ENCODE results near the gene NEDD4L.

Gene NEDD4L

DNA sequence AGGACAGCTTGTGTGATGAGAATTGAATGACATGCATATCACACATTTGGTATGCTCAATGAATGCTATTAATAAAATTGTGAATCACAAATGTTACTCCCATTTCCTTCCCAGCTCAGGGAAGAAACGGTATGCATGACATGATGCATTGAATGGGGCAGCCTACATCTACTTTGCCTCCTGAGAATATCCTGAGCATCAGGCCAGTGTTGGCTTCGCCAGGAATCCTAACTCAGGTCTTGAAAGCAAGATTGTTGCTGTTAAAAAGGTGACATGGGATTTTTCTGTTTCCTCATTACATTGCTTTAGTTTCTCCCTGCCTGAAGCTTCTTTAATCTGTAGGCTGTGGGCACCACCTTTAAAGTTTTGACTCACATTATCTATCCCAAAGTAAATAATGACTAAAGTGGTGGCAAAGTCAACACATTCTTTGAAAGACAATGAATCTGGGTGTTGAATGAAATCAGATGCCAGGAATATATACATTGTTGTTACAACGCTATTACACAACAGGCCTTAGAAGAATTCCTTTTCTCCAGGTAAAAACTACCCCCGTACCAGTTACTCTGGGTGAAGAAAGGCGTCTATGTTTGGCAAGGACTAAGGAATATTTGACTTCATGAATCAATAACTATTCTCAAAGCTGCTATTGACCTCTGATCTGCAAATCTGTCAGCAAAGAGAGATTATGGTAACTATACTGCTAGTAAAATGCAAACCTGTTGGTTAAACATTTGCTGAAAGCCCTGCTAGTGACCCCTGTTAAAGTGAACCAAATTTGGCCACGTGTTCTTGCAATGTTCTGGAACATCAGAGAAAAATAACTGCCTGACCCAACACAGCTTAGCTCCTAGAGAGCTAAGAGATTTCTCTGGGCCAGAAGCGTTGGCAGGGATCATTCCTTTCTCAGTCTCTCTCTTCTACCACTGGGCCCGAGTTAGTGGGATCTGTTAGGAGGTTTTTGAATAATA, 30.5 kb upstream of the NEDD4L start:
- H3K27me3 Mint-ChIP-seq (ENCODE audit: low read depth, poor library complexity), result peaks cover under 1% of the 10 kb centered on the region
- no peak overlapping the region for H3K4me3 Mint-ChIP-seq
- no peak overlapping the region for H3K27ac Mint-ChIP-seq
- peaks cover 7% of the 10 kb centered on the region for H3K36me3 Mint-ChIP-seq (ENCODE audit: low read depth)
- no peak for DNase-seq
- peaks cover 9% of the 10 kb centered on the region for H3K4me1 Mint-ChIP-seq
- TF ChIP-seq CTCF (IDR thresholded peaks at IDR 0.05), result no peak
- H3K9me3 Mint-ChIP-seq, result peaks cover 26% of the 10 kb centered on the region

GRCh38 chr18:58015065-58015780, 28.8 kb upstream of the NEDD4L start:
- peaks cover 26% of the 10 kb centered on the region for H3K9me3 Mint-ChIP-seq
- TF ChIP-seq CTCF (IDR thresholded peaks at IDR 0.05), result no peak
- peaks cover 7% of the 10 kb centered on the region for H3K36me3 Mint-ChIP-seq (ENCODE audit: low read depth)
- no peak overlapping the region for H3K27ac Mint-ChIP-seq
- H3K27me3 Mint-ChIP-seq (ENCODE audit: low read depth, poor library complexity), result peaks cover 4% of the 10 kb centered on the region
- no peak for DNase-seq
- H3K4me1 Mint-ChIP-seq, result no peaks in the 10 kb centered on the region
- no peak overlapping the region for H3K4me3 Mint-ChIP-seq

DNA sequence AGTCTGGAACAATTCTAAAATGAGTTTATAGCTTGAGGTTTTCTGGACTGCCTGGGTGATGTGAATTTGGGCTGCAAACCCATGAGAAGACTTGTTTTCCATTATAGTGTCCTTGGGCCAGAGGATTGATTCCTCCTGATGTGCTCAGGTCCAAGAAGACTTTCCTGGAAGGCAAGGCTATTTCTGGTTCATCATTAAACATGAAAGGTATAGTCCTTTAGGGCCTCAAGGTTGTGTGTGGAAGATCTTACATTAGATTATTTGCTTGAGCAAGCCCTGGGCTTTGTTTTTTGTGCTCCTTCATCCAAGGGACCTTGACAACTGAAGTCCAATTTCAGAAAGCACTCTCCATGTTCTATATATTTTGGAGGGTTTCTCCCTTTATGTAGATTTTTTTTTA, 26.8 kb upstream of the NEDD4L start:
- no peak overlapping the region for H3K27ac Mint-ChIP-seq
- H3K27me3 Mint-ChIP-seq (ENCODE audit: low read depth, poor library complexity), result peaks cover 4% of the 10 kb centered on the region
- no peak for TF ChIP-seq CTCF (IDR thresholded peaks at IDR 0.05)
- H3K4me3 Mint-ChIP-seq, result no peak overlapping the region
- DNase-seq, result no peak
- H3K4me1 Mint-ChIP-seq, result no peaks in the 10 kb centered on the region
- peaks cover 7% of the 10 kb centered on the region for H3K36me3 Mint-ChIP-seq (ENCODE audit: low read depth)
- H3K9me3 Mint-ChIP-seq, result peaks cover 26% of the 10 kb centered on the region

DNA sequence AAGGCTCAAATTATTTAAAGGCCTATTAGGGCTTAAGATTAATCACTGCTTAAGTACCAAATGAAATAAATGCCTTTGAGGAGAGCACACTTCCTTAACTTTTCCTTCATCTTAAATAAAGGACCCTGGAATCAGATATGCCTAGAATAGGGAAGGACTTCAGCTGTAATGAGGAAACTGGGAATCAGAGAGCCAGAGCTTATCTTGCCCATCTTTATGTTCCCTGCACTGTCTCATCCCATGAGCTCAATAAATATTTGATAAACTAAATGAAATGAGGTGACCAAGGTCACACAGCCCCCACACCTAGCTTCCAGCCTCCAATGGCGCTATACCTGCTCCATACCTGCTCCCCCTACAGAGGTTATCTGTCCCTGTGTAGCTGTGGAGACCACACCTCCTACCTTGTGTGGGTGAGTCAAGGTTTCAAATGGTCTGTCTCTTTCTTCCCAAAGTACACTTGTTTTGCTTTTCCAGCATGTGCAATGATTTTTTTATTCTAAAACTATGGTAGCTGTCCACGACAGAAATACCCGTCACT, 23.4 kb upstream of the NEDD4L start:
- Mint-ChIP-seq H3K9me3 (peaks cover 20% of the 10 kb centered on the region), H3K36me3 (ENCODE audit: low read depth) (peaks cover 7% of the 10 kb centered on the region), H3K4me1 (no peaks in the 10 kb centered on the region), H3K27ac (no peak overlapping the region), H3K27me3 (ENCODE audit: low read depth, poor library complexity) (peaks cover 4% of the 10 kb centered on the region), H3K4me3 (no peak overlapping the region)
- TF ChIP-seq CTCF (IDR thresholded peaks at IDR 0.05), result no peak
- no peak for DNase-seq

DNA sequence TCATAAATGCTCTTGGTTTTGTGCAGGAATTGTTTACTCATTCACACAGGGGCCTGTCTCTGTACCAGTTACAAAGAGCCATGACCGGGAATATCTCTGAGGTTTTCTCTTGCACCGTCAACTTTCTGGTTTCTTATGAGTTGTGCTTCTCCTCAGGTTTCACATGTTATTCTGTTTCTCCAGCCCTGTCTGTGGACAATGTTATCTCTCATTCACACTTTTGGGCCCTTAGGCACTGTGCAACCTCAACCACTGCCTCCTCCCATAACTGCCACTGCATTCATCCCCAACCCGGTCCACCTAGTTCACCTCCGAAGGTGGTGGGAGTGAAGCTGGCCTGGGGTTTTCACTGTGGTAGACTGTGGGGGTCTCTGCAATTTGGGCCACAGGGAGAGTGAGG, 22.5 kb upstream of the NEDD4L start:
- Mint-ChIP-seq H3K4me3 (no peak overlapping the region), H3K4me1 (no peaks in the 10 kb centered on the region), H3K9me3 (peaks cover 11% of the 10 kb centered on the region), H3K27ac (peak overlapping the region; percentile 13), H3K27me3 (ENCODE audit: low read depth, poor library complexity) (peaks cover 4% of the 10 kb centered on the region), H3K36me3 (ENCODE audit: low read depth) (peaks cover under 1% of the 10 kb centered on the region)
- no peak for TF ChIP-seq CTCF (IDR thresholded peaks at IDR 0.05)
- DNase-seq, result no peak

All from nephron progenitor cell (in vitro differentiated cells).